ENCODE results near the gene TP53RK. TPM values are rescaled to one million over a fixed set of nuclear protein-coding genes. Genes with fewer than 3 reads are reported as not detected.

The TP53RK gene
- polyA plus RNA-seq, 1 donor from 2014 or later: 22.7 TPM

DNA sequence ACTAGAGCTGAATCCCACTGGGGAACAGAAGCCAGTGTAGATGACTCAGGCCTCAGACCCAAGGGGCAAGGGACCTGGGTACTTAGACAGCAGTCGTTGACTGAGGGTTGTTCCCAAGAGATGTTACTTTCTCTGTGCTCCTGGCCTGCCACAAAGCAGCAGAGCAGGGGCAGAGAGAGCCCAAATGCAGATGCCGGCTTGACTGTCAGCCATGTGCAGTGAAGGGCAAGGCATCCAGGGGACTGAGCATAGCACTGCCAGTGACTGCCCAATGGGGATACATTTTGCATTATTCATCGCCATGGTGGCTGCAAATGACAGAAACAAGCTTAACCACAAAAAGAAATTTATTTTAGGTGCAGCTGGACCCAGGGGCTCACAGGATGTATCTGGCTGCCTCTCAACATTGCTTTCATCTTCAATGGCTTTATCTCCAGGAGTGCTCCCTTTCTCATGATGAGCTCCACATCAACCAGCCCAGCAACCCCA is 7.6 kb upstream of the TP53RK start:
- Histone ChIP-seq H2AFZ (ENCODE audit: low read depth, low read length) (no peak overlapping the region), H4K20me1 (ENCODE audit: insufficient read depth) (no peaks in the 10 kb centered on the region), H3K9ac (ENCODE audit: low read length) (no peak overlapping the region), H3K4me3 (ENCODE audit: low read length) (no peak overlapping the region), H3K79me2 (replicated peaks; ENCODE audit: insufficient read depth, low read length) (no peaks in the 10 kb centered on the region), H3K9me3 (ENCODE audit: low read length) (no peaks in the 10 kb centered on the region), H3K27ac (ENCODE audit: low read length) (no peak overlapping the region), H3K9me2 (ENCODE audit: insufficient read depth, low read length) (no peaks in the 10 kb centered on the region), H3F3A (ENCODE audit: insufficient read depth, low read length, poor library complexity, severe bottlenecking) (no peaks in the 10 kb centered on the region), H3K27me3 (ENCODE audit: insufficient read depth, low read depth, low read length) (no peaks in the 10 kb centered on the region), H3K4me2 (ENCODE audit: low read length) (no peak overlapping the region), H3K36me3 (ENCODE audit: insufficient read depth, low read length) (no peaks in the 10 kb centered on the region)
- TF ChIP-seq EZH2 (IDR thresholded peaks at IDR 0.05; ENCODE audit: borderline replicate concordance, insufficient read depth, low read length, poor library complexity, severe bottlenecking): no peak
- TF ChIP-seq, protein P1, sequence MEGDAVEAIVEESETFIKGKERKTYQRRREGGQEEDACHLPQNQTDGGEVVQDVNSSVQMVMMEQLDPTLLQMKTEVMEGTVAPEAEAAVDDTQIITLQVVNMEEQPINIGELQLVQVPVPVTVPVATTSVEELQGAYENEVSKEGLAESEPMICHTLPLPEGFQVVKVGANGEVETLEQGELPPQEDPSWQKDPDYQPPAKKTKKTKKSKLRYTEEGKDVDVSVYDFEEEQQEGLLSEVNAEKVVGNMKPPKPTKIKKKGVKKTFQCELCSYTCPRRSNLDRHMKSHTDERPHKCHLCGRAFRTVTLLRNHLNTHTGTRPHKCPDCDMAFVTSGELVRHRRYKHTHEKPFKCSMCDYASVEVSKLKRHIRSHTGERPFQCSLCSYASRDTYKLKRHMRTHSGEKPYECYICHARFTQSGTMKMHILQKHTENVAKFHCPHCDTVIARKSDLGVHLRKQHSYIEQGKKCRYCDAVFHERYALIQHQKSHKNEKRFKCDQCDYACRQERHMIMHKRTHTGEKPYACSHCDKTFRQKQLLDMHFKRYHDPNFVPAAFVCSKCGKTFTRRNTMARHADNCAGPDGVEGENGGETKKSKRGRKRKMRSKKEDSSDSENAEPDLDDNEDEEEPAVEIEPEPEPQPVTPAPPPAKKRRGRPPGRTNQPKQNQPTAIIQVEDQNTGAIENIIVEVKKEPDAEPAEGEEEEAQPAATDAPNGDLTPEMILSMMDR (IDR thresholded peaks at IDR 0.05; ENCODE audit: poor library complexity, severe bottlenecking): no peak
- no peak for TF ChIP-seq TAF1 (IDR thresholded peaks at IDR 0.05; ENCODE audit: low read depth)
- TF ChIP-seq POLR2AphosphoS5 (IDR thresholded peaks at IDR 0.05): no peak
- no peak for TF ChIP-seq EP300 (conservative IDR thresholded peaks at IDR 0.05; ENCODE audit: poor library complexity, severe bottlenecking)
- no peak for TF ChIP-seq SMC3 (conservative IDR thresholded peaks at IDR 0.05; ENCODE audit: poor library complexity)

GRCh38 chr20:46695892-46696291 is 6.6 kb upstream of the TP53RK start:
- Histone ChIP-seq H3K36me3 (ENCODE audit: insufficient read depth, low read length) (no peaks in the 10 kb centered on the region), H3K27ac (ENCODE audit: low read length) (peak overlapping the region; percentile 25), H2AFZ (ENCODE audit: low read depth, low read length) (no peak overlapping the region), H4K20me1 (ENCODE audit: insufficient read depth) (no peaks in the 10 kb centered on the region), H3K9me3 (ENCODE audit: low read length) (no peaks in the 10 kb centered on the region), H3K79me2 (replicated peaks; ENCODE audit: insufficient read depth, low read length) (no peaks in the 10 kb centered on the region), H3K9me2 (ENCODE audit: insufficient read depth, low read length) (no peaks in the 10 kb centered on the region), H3K9ac (ENCODE audit: low read length) (no peak overlapping the region), H3K27me3 (ENCODE audit: insufficient read depth, low read depth, low read length) (no peaks in the 10 kb centered on the region), H3F3A (ENCODE audit: insufficient read depth, low read length, poor library complexity, severe bottlenecking) (no peaks in the 10 kb centered on the region), H3K4me3 (ENCODE audit: low read length) (no peak overlapping the region), H3K4me2 (ENCODE audit: low read length) (no peak overlapping the region)
- TF ChIP-seq, protein P1 (IDR thresholded peaks at IDR 0.05; ENCODE audit: poor library complexity, severe bottlenecking): no peak

DNA sequence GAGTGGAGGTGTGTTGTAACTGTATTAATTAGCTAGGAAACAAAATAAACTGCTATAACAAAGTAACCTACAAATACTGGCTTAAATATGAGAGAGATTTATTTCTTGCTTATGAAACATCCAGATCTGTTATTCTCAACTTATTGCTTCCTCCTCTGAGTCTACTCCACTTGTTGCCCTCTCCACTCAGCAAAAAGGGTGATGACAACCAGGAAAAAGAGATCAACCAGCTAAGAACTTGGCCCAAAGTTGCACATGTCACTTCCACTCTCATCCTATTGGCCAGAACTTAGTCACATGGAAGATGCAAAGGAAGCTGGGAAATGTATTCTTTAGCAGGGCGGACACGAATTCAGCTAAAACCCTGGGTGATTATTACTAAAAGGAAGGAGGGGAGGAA is 5.2 kb upstream of the TP53RK start:
- Histone ChIP-seq H3K9me2 (ENCODE audit: insufficient read depth, low read length) (no peaks in the 10 kb centered on the region), H2AFZ (ENCODE audit: low read depth, low read length) (no peak overlapping the region), H3K27ac (ENCODE audit: low read length) (no peak overlapping the region)

More for the DNA sequence above, 5.2 kb upstream of the TP53RK start:
- H3K4me3 ChIP-seq (ENCODE audit: low read length): no peak overlapping the region
- H4K20me1 ChIP-seq (ENCODE audit: insufficient read depth): no peaks in the 10 kb centered on the region
- H3K27me3 ChIP-seq (ENCODE audit: insufficient read depth, low read depth, low read length): no peaks in the 10 kb centered on the region
- no peak for TF ChIP-seq POLR2AphosphoS5 (IDR thresholded peaks at IDR 0.05)
- TF ChIP-seq, protein P1 (IDR thresholded peaks at IDR 0.05; ENCODE audit: poor library complexity, severe bottlenecking): no peak
- TF ChIP-seq MXI1 (conservative IDR thresholded peaks at IDR 0.05; ENCODE audit: poor library complexity, severe bottlenecking): no peak
- TF ChIP-seq SMC3 (conservative IDR thresholded peaks at IDR 0.05; ENCODE audit: poor library complexity): no peak
- no peak for TF ChIP-seq EP300 (conservative IDR thresholded peaks at IDR 0.05; ENCODE audit: poor library complexity, severe bottlenecking)
- TF ChIP-seq, protein P2, sequence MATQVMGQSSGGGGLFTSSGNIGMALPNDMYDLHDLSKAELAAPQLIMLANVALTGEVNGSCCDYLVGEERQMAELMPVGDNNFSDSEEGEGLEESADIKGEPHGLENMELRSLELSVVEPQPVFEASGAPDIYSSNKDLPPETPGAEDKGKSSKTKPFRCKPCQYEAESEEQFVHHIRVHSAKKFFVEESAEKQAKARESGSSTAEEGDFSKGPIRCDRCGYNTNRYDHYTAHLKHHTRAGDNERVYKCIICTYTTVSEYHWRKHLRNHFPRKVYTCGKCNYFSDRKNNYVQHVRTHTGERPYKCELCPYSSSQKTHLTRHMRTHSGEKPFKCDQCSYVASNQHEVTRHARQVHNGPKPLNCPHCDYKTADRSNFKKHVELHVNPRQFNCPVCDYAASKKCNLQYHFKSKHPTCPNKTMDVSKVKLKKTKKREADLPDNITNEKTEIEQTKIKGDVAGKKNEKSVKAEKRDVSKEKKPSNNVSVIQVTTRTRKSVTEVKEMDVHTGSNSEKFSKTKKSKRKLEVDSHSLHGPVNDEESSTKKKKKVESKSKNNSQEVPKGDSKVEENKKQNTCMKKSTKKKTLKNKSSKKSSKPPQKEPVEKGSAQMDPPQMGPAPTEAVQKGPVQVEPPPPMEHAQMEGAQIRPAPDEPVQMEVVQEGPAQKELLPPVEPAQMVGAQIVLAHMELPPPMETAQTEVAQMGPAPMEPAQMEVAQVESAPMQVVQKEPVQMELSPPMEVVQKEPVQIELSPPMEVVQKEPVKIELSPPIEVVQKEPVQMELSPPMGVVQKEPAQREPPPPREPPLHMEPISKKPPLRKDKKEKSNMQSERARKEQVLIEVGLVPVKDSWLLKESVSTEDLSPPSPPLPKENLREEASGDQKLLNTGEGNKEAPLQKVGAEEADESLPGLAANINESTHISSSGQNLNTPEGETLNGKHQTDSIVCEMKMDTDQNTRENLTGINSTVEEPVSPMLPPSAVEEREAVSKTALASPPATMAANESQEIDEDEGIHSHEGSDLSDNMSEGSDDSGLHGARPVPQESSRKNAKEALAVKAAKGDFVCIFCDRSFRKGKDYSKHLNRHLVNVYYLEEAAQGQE (IDR thresholded peaks at IDR 0.05; ENCODE audit: borderline replicate concordance): no peak
- no peak for TF ChIP-seq EZH2 (IDR thresholded peaks at IDR 0.05; ENCODE audit: borderline replicate concordance, insufficient read depth, low read length, poor library complexity, severe bottlenecking)
- TF ChIP-seq TAF1 (IDR thresholded peaks at IDR 0.05; ENCODE audit: low read depth): no peak
- TF ChIP-seq RAD21 (conservative IDR thresholded peaks at IDR 0.05): no peak
- H3K4me2 ChIP-seq (ENCODE audit: low read length): no peak overlapping the region
- H3F3A ChIP-seq (ENCODE audit: insufficient read depth, low read length, poor library complexity, severe bottlenecking): no peaks in the 10 kb centered on the region
- H3K36me3 ChIP-seq (ENCODE audit: insufficient read depth, low read length): no peaks in the 10 kb centered on the region
- H3K9ac ChIP-seq (ENCODE audit: low read length): no peak overlapping the region
- no peaks in the 10 kb centered on the region for H3K9me3 ChIP-seq (ENCODE audit: low read length)
- H3K79me2 ChIP-seq (replicated peaks; ENCODE audit: insufficient read depth, low read length): no peaks in the 10 kb centered on the region
